HG03469 (cell line): ENCODE data around the gene MCU.
"Not testable (repeated sequence)": the region's sequence is repeated elsewhere in the genome, so short reads cannot be mapped to it uniquely, and the experiment has no call there.

Experiments
- ATAC-seq: cut with Tn5 transposase; IDR thresholded peaks from one replicate; pipeline ENCODE4 v1.9.1; 2021; ENCODE audit warnings: mild to moderate bottlenecking, moderate library complexity, moderate number of reproducible peaks; ENCODE audit not compliant: unreplicated experiment

Gene MCU

DNA sequence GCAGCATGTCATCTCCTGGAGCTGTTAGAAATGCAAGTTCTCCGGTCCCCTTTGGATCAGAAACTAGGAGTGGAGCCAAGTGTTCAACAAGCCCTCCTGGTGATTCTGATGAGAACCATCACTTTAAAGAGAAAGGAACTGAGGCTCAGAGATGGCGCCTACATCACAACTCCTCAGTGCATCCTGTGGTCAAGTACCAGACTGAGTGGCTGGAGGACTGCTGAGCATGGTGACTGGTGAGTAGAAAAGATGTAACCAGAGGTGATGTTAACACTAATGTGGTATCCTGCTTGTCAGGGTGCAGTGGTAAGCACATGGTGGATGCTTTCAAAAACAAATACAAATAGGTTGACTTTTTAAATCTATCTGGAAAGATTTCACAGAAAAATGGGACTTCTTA, 198.1 kb downstream of the MCU start:
- no peak for ATAC-seq

DNA sequence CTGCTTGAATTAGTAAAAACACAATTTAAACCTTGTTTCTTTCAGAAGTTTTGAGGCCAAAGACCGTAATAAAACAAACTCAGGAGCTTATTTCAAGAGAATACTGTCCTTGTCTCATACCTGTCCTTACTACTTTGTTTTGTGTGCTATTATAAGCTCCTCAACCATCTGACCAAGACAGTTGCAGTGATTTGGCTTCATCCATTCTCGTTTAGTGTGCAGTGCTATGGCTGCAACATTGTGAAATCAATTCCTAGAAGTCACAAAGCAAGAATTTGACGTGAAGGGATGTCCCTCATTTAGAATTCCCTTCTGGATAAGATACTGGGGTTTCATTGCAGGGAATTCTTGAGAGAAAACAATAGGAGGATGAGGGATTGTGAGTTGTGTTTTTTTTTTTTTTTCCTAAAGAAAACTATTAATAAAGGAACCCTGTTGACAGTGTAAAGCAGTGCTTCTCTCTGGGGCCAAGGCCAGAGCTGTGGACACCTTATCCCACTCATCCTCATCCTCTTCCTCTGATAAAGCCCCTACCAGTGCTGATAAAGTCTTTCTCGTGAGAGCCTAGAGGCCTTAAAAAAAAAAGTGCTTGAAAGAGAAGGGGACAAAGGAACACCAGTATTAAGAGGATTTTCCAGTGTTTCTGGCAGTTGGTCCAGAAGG, 201.3 kb downstream of the MCU start, which contains the start of gene OIT3:
OIT3 (plus strand) TSS at position 604 of the 663 bp plus-strand sequence. CDS start 60 bp downstream, outside the sequence.
- no peak for ATAC-seq

- no peak for ATAC-seq
These were observed 203.4 kb downstream of the MCU start for GRCh38 chr10:72895236-72895850.

DNA sequence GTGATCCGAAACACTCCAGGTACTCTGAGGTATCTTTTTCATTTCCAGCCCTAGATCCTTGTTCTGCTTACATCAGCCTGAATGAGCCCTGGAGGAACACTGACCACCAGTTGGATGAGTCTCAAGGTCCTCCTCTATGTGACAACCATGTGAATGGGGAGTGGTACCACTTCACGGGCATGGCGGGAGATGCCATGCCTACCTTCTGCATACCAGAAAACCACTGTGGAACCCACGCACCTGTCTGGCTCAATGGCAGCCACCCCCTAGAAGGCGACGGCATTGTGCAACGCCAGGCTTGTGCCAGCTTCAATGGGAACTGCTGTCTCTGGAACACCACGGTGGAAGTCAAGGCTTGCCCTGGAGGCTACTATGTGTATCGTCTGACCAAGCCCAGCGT, 206.7 kb downstream of the MCU start:
- ATAC-seq: no peak

DNA sequence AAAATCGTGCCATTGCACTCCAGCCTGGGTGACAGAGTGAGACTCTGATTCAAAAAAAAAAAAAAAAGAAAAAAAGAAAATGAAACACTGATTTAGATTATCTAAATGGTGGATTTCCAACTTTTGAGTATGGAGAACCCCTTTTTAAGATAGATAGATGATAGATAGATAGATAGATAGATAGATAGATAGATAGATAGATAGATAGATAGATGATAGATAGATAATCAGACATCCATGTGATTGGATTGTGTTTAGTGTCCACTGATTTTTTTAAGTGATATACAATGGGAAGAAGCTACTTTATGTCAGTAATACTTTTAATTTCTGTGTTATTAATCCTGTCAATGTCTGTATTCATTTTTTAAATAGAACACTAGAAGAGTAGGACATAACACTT, 207.6 kb downstream of the MCU start:
- ATAC-seq: no peak

GRCh38 chr10:72903941-72904446, 212.1 kb downstream of the MCU start:
- not testable (repeated sequence) for ATAC-seq

GRCh38 chr10:72904806-72905205, 212.9 kb downstream of the MCU start:
- ATAC-seq: no peak

- ATAC-seq: no peak
These were observed 214.5 kb downstream of the MCU start for GRCh38 chr10:72906446-72906845.

DNA sequence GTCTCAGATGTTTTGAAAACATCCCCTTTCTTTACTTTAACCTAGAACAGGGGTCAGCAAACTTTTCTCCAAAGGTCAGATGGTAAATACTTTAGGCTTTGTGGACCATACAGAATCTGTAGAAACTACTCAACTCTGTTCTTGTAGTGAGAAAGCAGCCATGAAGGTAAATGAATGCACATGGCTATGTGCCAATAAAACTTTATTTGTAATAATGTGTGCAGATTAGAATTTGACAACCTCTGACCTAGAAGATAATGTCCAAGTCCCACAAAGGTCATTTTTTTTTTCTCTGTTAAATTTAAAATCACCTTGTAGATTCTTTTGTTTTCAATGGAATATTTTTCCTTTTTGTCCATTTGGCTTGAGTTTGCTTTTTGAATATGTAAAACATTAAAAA, 218.8 kb downstream of the MCU start:
- no peak for ATAC-seq

GRCh38 chr10:72911758-72912157, 219.8 kb downstream of the MCU start:
- no peak for ATAC-seq

- no peak for ATAC-seq
These were observed 220.8 kb downstream of the MCU start for GRCh38 chr10:72912736-72913135.

DNA sequence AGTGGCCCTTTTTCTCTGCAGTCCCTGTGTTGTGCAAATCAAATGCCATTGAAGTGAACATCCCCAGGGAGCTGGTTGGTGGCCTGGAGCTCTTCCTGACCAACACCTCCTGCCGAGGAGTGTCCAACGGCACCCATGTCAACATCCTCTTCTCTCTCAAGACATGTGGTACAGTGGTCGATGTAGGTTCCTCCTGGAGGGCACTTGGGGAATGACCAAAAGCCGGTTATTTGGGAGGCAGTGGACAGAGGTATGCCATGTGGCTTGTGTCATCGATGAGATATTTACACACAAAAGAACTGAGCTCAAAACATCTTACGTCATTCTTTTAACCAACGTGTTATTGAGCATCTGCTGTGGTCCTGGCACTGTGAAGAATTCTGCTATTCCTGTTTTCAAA, 221.3 kb downstream of the MCU start:
- no peak for ATAC-seq

DNA sequence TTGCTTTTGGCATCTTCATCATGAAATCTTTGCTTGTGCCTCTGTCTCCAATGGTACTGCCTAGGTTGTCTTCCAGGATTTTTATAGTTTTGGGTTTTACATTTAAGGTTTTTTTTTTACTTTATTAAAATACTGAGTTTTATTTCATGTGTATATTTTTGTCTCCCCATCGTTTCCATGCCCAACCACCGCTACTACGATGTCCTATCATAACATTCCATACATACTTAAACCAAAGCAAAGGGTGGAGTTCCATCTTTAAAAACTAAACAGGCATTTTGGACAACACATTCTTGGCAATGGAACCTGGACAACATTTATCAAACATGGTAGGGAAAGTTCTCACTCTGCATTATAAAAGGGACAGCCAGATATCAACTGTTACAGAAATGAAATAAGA, 225.3 kb downstream of the MCU start:
- not testable (repeated sequence) for ATAC-seq

GRCh38 chr10:72917803-72918332, 225.9 kb downstream of the MCU start:
- ATAC-seq: not testable (repeated sequence)

- no peak for ATAC-seq
These were observed 226.4 kb downstream of the MCU start for GRCh38 chr10:72918352-72918751.

GRCh38 chr10:72921147-72921683, 229.3 kb downstream of the MCU start:
- not testable (repeated sequence) for ATAC-seq

DNA sequence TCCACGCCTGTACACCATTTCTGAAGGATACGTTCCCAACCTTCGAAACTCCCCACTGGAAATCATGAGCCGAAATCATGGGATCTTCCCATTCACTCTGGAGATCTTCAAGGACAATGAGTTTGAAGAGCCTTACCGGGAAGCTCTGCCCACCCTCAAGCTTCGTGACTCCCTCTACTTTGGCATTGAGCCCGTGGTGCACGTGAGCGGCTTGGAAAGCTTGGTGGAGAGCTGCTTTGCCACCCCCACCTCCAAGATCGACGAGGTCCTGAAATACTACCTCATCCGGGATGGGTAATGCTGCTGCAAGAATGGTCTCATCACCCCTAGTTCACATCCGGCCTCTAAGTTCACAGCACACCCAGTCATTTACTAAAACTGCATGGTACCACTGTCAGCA, 232.4 kb downstream of the MCU start:
- ATAC-seq: no peak

DNA sequence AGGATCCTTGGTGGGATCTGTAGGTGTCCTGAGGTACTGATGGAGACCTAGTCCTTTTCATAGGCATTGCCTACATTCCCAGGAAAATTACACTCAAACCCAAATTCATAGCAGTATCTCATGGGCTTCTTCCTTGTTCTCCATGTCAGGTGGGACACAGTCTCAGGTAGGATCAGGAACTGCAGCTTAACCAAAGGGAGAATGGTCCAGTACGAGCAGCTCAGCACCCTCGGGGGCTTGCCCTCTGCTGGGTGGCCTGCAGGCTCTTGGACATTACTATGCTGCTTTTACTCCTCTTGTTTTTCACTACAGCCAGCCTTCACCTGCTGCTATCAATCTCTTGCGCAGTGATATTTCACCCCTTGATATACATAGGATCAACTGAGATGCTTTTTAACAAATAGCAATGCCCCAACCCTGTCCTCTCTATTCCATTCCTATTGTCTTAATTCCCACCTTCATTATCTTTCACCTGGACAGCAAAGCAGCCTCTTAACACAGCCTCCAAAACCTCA, 234.1 kb downstream of the MCU start:
- no peak for ATAC-seq

DNA sequence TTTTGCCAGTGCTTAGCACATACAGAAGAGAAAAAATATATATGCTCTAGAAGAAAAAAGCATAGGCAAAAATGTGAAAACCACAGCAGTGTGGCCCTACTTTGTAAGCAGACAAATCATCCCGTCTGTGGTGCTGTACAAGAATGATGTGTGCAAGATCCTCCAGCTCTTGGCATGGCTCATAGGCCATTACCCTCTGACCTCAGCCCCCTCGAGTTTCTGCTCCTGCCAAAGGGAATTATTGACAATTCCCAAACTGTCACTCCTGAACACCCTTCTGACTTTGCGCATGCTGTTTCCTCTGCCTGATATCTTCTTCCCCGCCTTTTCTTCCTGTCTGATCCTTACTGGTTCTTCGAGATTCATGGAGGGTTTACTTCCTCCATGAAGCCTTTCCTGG, 235.5 kb downstream of the MCU start:
- ATAC-seq: no peak

GRCh38 chr10:72928798-72929197, 236.9 kb downstream of the MCU start:
- no peak for ATAC-seq

DNA sequence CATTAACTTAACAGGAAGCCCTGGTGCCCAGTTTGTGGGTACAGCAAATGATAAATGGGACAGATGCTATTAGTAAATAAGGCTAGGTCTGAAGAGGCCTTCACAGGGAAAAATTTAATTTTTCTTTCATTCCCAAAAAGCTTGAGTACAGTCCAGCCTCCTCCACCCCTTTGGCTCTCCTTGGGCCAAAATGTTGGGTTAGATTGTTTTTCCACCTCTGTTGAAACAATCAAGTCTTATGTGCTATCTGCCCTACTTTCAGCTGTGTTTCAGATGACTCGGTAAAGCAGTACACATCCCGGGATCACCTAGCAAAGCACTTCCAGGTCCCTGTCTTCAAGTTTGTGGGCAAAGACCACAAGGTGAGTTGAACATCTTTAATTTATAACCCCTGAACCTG, 238.3 kb downstream of the MCU start:
- no peak for ATAC-seq
